ENCODE measurements around the gene SELENOW. TPM values are rescaled to one million over a fixed set of nuclear protein-coding genes. Genes with fewer than 3 reads are reported as not detected.

SELENOW gene
- polyA plus RNA-seq, 1 of the 3 experiments (the other 2 are of a cell fraction), result 335 TPM

- Histone ChIP-seq H4K20me1 (ENCODE audit: insufficient read depth) (peaks cover 13% of the 10 kb centered on the region; the same call in 1 of the 2 replicates), H3K79me2 (ENCODE audit: insufficient read depth) (peaks cover 73% of the 10 kb centered on the region)
These were observed 49.1 kb upstream of the SELENOW start for GRCh38 chr19:47729468-47729798.

More at GRCh38 chr19:47729468-47729798, 49.1 kb upstream of the SELENOW start:
- Histone ChIP-seq H3K9me3 (no peaks in the 10 kb centered on the region), H3F3A (replicated peaks; ENCODE audit: insufficient read depth) (peaks cover 42% of the 10 kb centered on the region), H2AFZ (ENCODE audit: low read depth) (no peak overlapping the region), H3K9ac (peak overlapping the region; percentile 1; the same call in 1 of the 2 replicates), H3K9me2 (no peaks in the 10 kb centered on the region), H3K27ac (ENCODE audit: low read depth in 2 of 2, low read length in 1 of 2) (peak overlapping the region; percentile 16 to 79; a peak in 3 of 4 replicates), H3K27me3 (ENCODE audit: insufficient read depth) (no peaks in the 10 kb centered on the region), H3K4me2 (peak overlapping the region; percentile 59), H3K4me3 (ENCODE audit: low read depth in 2 of 2, low read length in 1 of 2) (no peak overlapping the region; a peak in 1 of 4 replicates), H3K36me3 (replicated peaks in 1 of 2; ENCODE audit: control insufficient read depth in 1 of 2, insufficient read depth in 2 of 2, low read length in 1 of 2) (peaks cover 4 to 54% of the 10 kb centered on the region in 2 experiments), H3K4me1 (ENCODE audit: control insufficient read depth in 1 of 2, insufficient read depth in 2 of 2, low read depth in 1 of 2, low read length in 1 of 2) (peaks cover 7 to 8% of the 10 kb centered on the region in 2 experiments; a peak in 2 of 4 replicates)
- 46% methylated on average over 8 of the region's 9 CpGs for WGBS (ENCODE audit: low lambda C conversion rate)
- ChIA-PET POLR2A (no interaction called here), CTCF (interaction anchor here (1.7 to 2.1 kb wide), 2 partner anchors 16 to 30 kb away, joined by 4 to 8 read pairs; partner anchors contain the start of gene EHD2)
- no peak for DNase-seq
- TF ChIP-seq PBX3 (IDR thresholded peaks at IDR 0.05) (no peak), FOSL2 (IDR thresholded peaks at IDR 0.05; ENCODE audit: borderline replicate concordance, low read depth) (peak; percentile 78; the same call in 1 of the 2 replicates), ZBTB33 (IDR thresholded peaks at IDR 0.05; ENCODE audit: borderline replicate concordance, low read depth) (no peak), JUND (IDR thresholded peaks at IDR 0.05) (peak; percentile 61), IRF3 (IDR thresholded peaks at IDR 0.05; ENCODE audit: low read depth, low read length) (no peak), MXI1 (IDR thresholded peaks at IDR 0.05; ENCODE audit: low read depth, low read length) (no peak), NRF1 (IDR thresholded peaks at IDR 0.05; ENCODE audit: low read depth, low read length) (no peak), USF1 (IDR thresholded peaks at IDR 0.05; ENCODE audit: borderline replicate concordance, low read depth) (no peak), NFIC (IDR thresholded peaks at IDR 0.05; ENCODE audit: borderline replicate concordance) (0 out of 2 replicates have a peak, but pooled peaks have one; percentile 32), EP300 (IDR thresholded peaks at IDR 0.05; ENCODE audit: borderline replicate concordance in 1 of 2, low read depth in 1 of 2, low read length in 1 of 2) (peak in 1 of 2 experiments; percentile 25; a peak in 1 of 4 replicates), TAF1 (IDR thresholded peaks at IDR 0.05; ENCODE audit: borderline replicate concordance, low read depth, low read length) (no peak), RAD21 (IDR thresholded peaks at IDR 0.05; ENCODE audit: low read length) (no peak), EZH2phosphoT487 (IDR thresholded peaks at IDR 0.05; ENCODE audit: borderline replicate concordance, low read depth) (no peak), MAX (IDR thresholded peaks at IDR 0.05; ENCODE audit: low read depth) (no peak), ELF1 (IDR thresholded peaks at IDR 0.05) (no peak), RFX5 (IDR thresholded peaks at IDR 0.05; ENCODE audit: low read length) (no peak), SMC3 (IDR thresholded peaks at IDR 0.05; ENCODE audit: low read depth, low read length) (no peak), SIN3A (IDR thresholded peaks at IDR 0.05; ENCODE audit: borderline replicate concordance, low read depth, low read length) (no peak), TCF12 (IDR thresholded peaks at IDR 0.05) (peak; percentile 48; the same call in 1 of the 2 replicates), RCOR1 (IDR thresholded peaks at IDR 0.05; ENCODE audit: low read length) (no peak), YY1 (IDR thresholded peaks at IDR 0.05; ENCODE audit: low read depth) (no peak), RXRA (IDR thresholded peaks at IDR 0.05; ENCODE audit: borderline replicate concordance, low read depth) (no peak; the same call in 1 of the 2 replicates), TEAD4 (IDR thresholded peaks at IDR 0.05; ENCODE audit: borderline replicate concordance, insufficient read depth) (peak; percentile 66; the same call in 1 of the 2 replicates), USF2 (IDR thresholded peaks at IDR 0.05; ENCODE audit: borderline replicate concordance, low read depth, low read length) (no peak)
